ENCODE measurements around the gene CYTIP.
A peak's percentile ranks its signal among the peaks of the same experiment; 100 is the strongest.
"Not testable (repeated sequence)": the region's sequence is repeated elsewhere in the genome, so short reads cannot be mapped to it uniquely, and the experiment has no call there.

Gene CYTIP

DNA sequence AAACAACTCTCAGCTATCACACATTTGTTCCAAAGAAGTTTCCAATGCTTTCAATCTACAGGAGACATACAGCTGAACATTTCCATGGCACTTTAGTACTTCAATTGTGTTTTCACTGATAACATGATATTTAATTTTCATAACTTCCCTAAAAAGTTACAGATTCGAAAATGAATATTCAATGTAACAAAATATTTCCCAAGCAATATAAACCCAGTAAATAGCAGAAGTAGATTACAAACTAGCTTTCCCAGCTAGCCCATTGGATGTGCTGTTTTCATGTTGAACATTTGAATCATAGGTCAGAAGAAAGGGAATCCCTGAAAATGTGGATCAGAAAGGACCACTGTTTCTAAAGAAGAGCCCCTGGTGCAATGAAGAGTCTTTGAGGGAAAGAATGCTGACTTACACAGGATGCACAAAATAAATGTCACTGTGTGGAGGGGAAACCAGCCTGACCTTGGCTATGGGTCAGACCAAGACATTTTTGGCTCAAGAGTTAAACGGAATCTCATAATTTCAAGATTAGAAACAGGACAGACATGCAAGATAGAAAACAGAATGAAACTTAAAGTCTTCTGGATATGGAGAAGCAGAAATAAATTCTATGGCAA lies 22.5 kb downstream of the CYTIP start:
- H3K27me3 Mint-ChIP-seq = no peaks in the 10 kb centered on the region
- peaks cover 42% of the 10 kb centered on the region for H3K4me1 Mint-ChIP-seq
- peak overlapping the region; percentile 91 for H3K27ac Mint-ChIP-seq
- peak; percentile 66 for ATAC-seq
- no peaks in the 10 kb centered on the region for H3K9me3 Mint-ChIP-seq
- H3K4me3 Mint-ChIP-seq = peak overlapping the region; percentile 36
- H3K36me3 Mint-ChIP-seq = peaks cover 80% of the 10 kb centered on the region

DNA sequence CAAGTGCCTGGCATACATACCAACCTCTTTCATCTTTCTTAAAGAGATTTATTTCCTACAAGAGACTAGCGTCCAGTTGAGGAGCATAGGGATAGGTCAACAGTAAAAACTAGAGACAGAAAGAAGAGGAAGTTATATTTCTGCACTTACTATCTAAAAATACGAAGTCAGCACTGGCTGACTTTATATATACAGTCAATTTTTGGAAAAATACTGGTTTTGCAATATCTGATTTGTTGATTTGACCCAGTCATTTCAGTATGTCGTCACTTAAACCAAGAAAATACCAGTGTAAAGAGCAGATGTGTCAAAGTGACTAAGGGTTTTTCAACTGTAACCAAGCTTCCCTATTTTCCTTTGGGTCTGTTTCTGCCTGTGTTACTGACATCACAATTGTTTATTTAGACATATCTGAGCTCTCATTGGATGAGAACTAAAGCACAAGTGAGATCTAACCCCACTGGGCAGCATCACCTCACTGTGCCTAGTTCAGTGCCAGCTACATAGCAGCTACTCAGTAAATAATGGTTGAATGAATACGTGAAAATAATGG lies 23.0 kb downstream of the CYTIP start:
- no peaks in the 10 kb centered on the region for H3K27me3 Mint-ChIP-seq
- peaks cover 45% of the 10 kb centered on the region for H3K4me1 Mint-ChIP-seq
- no peaks in the 10 kb centered on the region for H3K9me3 Mint-ChIP-seq
- peak overlapping the region; percentile 36 for H3K4me3 Mint-ChIP-seq
- peak overlapping the region; percentile 91 for H3K27ac Mint-ChIP-seq
- peak; percentile 91 for ATAC-seq
- peaks cover 77% of the 10 kb centered on the region for H3K36me3 Mint-ChIP-seq

DNA sequence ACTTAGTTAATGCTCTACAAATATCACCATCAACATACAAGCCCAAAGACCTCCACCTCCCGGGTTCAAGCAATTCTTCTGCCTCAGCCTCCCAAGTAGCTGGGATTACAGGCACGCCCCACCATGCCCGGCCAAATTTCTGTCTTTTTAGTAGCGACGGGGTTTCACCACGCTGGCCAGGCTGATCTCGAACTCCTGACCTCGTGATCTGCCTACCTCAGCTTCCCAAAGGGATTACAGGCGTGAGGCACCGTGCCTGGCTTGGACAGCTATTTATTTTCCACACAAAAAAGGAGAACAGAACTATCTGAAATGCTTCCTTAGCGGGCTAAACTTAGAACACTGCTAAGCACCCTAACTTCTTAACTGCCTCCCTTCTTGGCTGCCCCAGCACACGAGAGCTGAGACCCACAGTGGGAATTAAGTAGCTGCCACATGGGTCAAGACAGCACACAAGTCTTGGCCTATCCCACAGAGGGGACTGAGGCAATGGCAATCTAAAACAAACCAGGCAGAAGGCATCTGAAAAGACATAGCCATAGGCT lies 24.8 kb downstream of the CYTIP start:
- H3K4me1 Mint-ChIP-seq = peaks cover 63% of the 10 kb centered on the region
- peaks cover 79% of the 10 kb centered on the region for H3K36me3 Mint-ChIP-seq
- no peaks in the 10 kb centered on the region for H3K27me3 Mint-ChIP-seq
- no peaks in the 10 kb centered on the region for H3K9me3 Mint-ChIP-seq
- peak overlapping the region; percentile 91 for H3K27ac Mint-ChIP-seq
- no peak overlapping the region for H3K4me3 Mint-ChIP-seq
- no peak for ATAC-seq

DNA sequence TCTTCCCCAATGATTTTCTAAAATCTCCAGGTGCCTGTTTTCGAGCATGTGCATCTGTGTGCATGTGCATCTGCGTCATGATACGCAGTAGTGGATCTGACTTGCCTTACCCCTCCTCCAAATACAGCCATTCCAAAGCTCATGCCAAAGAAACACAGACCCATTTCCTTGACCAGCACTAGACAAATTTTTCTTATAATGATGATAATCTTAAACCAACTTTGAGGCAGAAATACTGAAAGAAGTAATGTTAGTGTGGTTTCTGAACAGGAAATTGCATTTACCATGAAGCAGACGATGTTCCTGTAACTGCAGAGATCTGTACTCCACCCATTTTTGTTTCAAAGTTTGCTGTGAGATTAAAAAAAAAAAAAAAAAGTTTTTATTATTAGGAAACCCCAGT lies 25.6 kb downstream of the CYTIP start:
- no peak for ATAC-seq
- H3K4me1 Mint-ChIP-seq = peaks cover 71% of the 10 kb centered on the region
- H3K27me3 Mint-ChIP-seq = no peaks in the 10 kb centered on the region
- no peak overlapping the region for H3K4me3 Mint-ChIP-seq
- peak overlapping the region; percentile 70 for H3K27ac Mint-ChIP-seq
- peaks cover 85% of the 10 kb centered on the region for H3K36me3 Mint-ChIP-seq
- no peaks in the 10 kb centered on the region for H3K9me3 Mint-ChIP-seq

DNA sequence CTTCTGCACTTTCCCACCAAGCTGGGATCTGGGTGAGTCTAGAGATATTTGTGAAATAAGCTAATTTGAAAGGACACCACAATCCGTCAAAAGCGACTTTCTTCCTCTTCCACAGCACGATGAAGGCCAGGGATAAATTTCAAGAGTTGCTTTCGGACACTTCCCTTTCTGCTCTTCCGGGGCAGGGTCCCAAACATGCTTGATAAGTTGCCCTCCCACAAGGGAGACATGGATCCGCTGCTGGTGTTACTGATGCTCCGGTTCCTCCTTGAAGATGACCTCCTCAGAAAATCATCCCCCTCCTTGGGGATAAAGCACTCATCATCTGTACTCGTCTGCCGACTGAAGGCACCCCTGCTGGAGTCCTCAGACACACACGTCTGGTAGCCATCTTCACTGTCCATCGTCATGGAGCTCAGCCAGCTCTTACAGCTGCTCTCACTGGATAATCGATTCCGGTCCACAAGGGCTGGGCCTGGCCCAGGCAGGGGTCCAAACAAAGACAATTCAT lies 28.2 kb downstream of the CYTIP start:
- no peaks in the 10 kb centered on the region for H3K27me3 Mint-ChIP-seq
- H3K27ac Mint-ChIP-seq = peak overlapping the region; percentile 23
- peaks cover 71% of the 10 kb centered on the region for H3K36me3 Mint-ChIP-seq
- H3K9me3 Mint-ChIP-seq = no peaks in the 10 kb centered on the region
- ATAC-seq = no peak
- peaks cover 76% of the 10 kb centered on the region for H3K4me1 Mint-ChIP-seq
- H3K4me3 Mint-ChIP-seq = no peak overlapping the region

DNA sequence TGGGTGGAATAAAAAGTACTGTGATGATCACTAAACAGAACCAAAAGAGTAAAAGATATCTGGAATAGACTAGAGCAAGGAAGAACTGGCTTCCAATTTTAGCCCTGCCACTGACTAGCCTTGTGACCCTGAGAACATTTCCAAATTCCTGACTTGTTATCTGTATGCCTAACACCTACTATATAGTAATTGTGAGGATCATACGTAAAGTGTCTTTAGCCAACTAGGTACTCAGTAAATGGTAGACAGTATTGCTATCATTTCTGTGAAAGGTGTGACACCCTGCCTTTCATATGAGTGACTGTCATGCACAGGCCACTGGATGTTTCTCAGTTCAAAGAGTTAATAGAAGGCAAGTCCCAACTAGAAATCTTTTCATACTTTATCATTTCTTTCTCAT lies 29.8 kb downstream of the CYTIP start:
- H3K36me3 Mint-ChIP-seq = peaks cover 67% of the 10 kb centered on the region
- peaks cover 68% of the 10 kb centered on the region for H3K4me1 Mint-ChIP-seq
- peak overlapping the region; percentile 82 for H3K27ac Mint-ChIP-seq
- no peaks in the 10 kb centered on the region for H3K27me3 Mint-ChIP-seq
- H3K9me3 Mint-ChIP-seq = no peaks in the 10 kb centered on the region
- peak overlapping the region; percentile 44 for H3K4me3 Mint-ChIP-seq
- no peak for ATAC-seq

DNA sequence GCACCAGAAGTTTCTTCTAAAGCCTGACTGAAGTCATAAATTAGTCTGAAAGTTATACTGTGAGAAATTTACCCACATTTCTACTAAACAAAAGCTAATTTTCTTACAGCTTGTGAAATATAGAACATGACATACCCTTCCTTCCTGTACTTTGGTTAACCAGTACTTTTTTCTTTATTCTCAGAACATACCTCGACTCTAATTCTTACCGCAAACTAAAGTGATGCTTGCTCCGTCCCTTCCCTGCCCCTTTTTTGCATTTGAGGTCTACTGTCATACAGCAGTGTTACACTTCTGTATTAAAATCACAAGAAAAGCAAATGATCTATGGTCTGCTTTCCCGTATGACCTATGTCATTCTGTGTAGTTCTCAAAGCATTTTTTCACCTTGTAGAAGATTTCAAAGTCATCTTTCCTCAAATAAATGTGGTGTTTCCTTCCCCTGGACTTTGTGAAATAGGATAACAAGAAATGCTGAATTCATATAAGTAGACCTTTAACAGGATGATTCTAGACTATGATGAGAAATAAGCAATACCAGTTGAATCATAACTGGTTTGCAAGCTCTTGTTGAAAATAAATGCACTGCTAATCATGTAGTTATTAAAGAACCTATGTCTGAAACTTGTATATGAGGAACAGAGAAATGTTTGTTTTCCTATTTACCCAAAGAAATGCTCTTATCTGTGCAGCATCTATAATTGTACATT lies 30.4 kb downstream of the CYTIP start:
- H3K36me3 Mint-ChIP-seq = peaks cover 63% of the 10 kb centered on the region
- H3K4me1 Mint-ChIP-seq = peaks cover 67% of the 10 kb centered on the region
- H3K9me3 Mint-ChIP-seq = no peaks in the 10 kb centered on the region
- H3K4me3 Mint-ChIP-seq = peak overlapping the region; percentile 44
- no peaks in the 10 kb centered on the region for H3K27me3 Mint-ChIP-seq
- peak overlapping the region; percentile 82 for H3K27ac Mint-ChIP-seq
- ATAC-seq = peak; percentile 89

DNA sequence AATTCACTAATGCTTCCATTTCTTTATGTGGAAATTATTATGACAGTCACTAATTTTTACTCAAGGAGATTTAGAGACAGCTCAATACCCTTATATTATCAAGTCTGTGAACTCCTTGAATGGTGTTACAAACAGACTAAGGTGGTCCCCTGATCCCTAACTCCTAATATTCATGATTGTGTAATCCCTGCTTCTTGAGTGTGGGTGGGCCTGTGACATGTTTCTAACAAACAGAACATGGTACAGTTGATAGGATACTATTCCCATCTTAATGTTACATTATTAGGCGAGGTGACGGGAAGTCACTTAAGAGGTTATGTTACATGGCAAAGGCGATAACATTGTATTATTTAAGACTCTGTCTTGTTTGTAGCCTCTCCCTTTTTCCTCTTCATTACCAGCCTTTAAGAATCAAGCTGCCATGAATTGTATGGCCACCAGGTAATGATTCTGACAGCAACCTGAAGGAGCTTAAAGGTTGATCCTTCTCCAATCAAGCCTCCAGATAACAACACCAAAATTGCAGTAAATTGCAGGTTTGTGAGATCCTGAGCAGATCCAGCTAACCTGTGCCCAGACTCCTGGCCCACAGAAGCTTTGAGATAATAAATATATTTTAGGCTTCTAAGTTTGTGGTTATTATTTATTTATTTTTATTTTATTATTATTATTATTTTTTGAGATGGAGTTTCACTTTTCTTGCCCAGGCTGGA lies 32.1 kb downstream of the CYTIP start:
- Mint-ChIP-seq H3K27ac (peak overlapping the region; percentile 53), H3K36me3 (peaks cover 50% of the 10 kb centered on the region), H3K27me3 (no peaks in the 10 kb centered on the region), H3K4me3 (no peak overlapping the region), H3K9me3 (no peaks in the 10 kb centered on the region), H3K4me1 (peaks cover 63% of the 10 kb centered on the region)
- ATAC-seq = no peak

DNA sequence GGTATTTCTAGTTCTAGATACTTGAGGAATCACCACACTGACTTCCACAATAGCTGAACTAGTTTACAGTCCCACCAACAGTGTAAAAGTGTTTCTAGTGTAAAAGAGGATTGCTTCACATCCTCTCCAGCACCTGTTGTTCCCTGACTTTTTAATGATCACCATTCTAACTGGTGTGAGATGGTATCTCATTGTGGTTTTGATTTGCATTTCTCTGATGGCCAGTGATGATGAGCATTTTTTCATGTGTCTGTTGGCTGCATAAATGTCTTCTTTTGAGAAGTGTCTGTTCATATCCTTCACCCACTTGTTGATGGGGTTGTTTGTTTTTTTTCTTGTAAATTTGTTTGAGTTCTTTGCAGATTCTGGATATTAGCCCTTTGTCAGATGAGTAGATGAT lies 38.5 kb downstream of the CYTIP start:
- not testable (repeated sequence) for H3K9me3 Mint-ChIP-seq, H3K4me3 Mint-ChIP-seq, H3K27me3 Mint-ChIP-seq, ATAC-seq
- Mint-ChIP-seq H3K4me1 (peaks cover 46% of the 10 kb centered on the region), H3K36me3 (peaks cover 53% of the 10 kb centered on the region), H3K27ac (peak overlapping the region; percentile 71)

DNA sequence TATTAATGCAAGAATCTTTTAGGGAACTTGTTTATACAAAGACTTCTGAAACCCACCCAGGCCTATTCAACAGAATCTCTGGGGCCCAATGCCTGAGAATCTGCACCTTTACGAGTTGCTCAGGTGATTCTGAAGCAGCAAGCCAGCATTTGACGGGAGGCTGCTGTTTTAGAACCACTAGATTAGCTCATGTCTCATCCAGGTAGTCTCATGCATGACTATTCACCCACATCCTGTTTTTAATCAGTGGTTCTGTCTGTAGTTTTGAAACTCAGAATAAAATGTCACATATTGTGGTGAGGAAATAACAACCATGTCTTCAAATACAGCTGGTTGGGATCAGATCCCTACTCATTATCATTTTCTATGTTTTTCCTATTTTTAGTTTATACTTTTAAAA lies 39.5 kb downstream of the CYTIP start:
- ATAC-seq = peak; percentile 100
- H3K4me1 Mint-ChIP-seq = peaks cover 40% of the 10 kb centered on the region
- peaks cover 52% of the 10 kb centered on the region for H3K36me3 Mint-ChIP-seq
- peak overlapping the region; percentile 94 for H3K27ac Mint-ChIP-seq
- no peak overlapping the region for H3K4me3 Mint-ChIP-seq
- H3K9me3 Mint-ChIP-seq = peaks cover 2% of the 10 kb centered on the region
- no peaks in the 10 kb centered on the region for H3K27me3 Mint-ChIP-seq

DNA sequence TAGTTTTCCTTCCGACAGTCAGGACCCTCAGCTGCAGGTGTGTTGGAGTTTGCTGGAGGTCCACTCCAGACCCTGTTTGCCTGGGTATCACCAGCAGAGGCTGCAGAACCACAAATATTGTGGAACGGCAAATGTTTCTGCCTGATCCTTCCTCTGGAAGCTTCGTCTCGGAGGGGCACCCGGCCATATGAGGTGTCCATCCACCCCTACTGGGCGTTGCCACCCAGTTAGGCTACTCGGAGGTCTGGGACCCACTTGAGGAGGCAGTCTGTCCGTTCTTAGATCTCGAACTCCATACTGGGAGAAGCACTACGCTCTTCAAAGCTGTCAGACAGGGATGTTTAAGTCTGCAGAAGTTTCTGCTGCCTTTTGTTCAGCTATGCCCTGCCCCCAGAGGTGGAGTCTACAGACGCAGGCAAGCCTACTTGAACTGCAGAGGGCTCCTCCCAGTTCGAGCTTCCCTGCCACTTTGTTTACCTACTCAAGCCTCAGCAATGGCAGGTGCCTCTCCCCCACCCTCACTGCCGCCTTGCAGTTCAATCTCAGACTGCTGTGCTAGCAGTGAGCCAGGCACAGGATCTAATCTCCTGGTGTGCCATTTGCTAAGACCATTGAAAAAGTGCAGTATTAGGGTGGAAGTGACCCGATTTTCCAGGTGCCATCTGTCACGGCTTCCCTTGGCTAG lies 40.9 kb downstream of the CYTIP start:
- peak overlapping the region; percentile 94 for H3K27ac Mint-ChIP-seq
- H3K4me1 Mint-ChIP-seq = peaks cover 35% of the 10 kb centered on the region
- peaks cover 61% of the 10 kb centered on the region for H3K36me3 Mint-ChIP-seq
- not testable (repeated sequence) for H3K9me3 Mint-ChIP-seq, ATAC-seq, H3K4me3 Mint-ChIP-seq, H3K27me3 Mint-ChIP-seq

DNA sequence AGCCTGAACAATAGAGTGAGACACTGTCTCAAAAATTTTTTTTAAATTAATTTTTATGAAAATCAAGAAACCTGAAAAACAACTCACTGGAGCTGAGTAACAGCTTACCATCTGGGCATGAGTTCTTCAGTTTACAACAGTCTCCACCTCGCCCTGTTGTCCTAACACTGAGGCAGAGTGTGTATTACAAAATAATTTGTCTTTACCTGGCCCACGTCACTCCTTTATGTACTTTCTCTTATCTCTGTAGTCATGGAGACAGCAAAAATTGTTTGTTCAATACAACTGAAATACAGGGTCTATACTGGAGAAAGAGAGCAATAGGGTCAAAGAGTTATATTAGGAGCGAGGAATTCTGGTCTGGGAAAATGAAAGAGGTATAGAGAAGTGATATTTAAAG lies 48.1 kb downstream of the CYTIP start:
- H3K36me3 Mint-ChIP-seq = peaks cover 32% of the 10 kb centered on the region
- H3K27me3 Mint-ChIP-seq = no peaks in the 10 kb centered on the region
- no peak overlapping the region for H3K4me3 Mint-ChIP-seq
- H3K9me3 Mint-ChIP-seq = peaks cover 11% of the 10 kb centered on the region
- ATAC-seq = no peak
- no peak overlapping the region for H3K27ac Mint-ChIP-seq
- H3K4me1 Mint-ChIP-seq = no peaks in the 10 kb centered on the region

DNA sequence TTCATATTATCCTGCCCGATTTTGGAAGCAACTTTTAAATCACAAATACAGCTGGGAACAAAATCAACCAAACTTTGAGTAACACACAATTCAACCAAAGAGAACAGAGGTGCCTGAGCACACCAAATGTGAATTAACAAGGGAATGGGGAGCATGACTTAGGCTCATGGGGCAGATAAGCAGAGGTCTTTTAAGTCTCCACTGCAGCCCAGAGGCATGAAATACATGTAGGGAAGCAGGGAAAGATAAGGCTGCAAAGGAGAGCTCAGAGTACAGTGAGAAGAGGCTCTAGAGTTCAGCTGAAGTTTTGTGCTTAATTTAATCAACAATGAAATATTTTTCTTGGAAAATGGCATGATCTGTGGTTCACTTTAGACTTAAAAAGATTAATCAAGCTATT lies 49.0 kb downstream of the CYTIP start:
- Mint-ChIP-seq H3K4me1 (no peaks in the 10 kb centered on the region), H3K9me3 (peaks cover 15% of the 10 kb centered on the region), H3K27me3 (no peaks in the 10 kb centered on the region), H3K27ac (no peak overlapping the region), H3K4me3 (no peak overlapping the region), H3K36me3 (peaks cover 29% of the 10 kb centered on the region)
- ATAC-seq = no peak

DNA sequence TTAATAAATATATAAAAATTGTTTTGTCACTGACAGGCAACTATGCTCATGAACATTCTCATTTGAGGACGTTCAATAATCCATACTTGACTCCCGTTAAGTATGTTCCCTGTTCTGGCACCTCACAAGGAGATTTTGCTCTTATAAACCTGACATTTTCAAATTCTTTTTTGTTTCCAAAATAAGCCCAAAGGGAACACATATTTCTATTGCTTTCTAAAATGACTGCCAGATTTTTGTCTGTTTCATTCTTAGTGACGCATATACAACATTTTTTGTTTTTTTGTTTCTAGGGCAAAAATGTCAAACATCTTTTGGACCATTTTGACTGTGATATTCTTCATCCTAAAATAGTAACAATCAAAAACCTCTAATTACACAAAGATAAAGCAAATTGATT lies 50.5 kb downstream of the CYTIP start:
- no peaks in the 10 kb centered on the region for H3K4me1 Mint-ChIP-seq
- H3K27ac Mint-ChIP-seq = no peak overlapping the region
- H3K27me3 Mint-ChIP-seq = no peaks in the 10 kb centered on the region
- no peak overlapping the region for H3K4me3 Mint-ChIP-seq
- no peak for ATAC-seq
- peaks cover 21% of the 10 kb centered on the region for H3K36me3 Mint-ChIP-seq
- peaks cover 11% of the 10 kb centered on the region for H3K9me3 Mint-ChIP-seq

DNA sequence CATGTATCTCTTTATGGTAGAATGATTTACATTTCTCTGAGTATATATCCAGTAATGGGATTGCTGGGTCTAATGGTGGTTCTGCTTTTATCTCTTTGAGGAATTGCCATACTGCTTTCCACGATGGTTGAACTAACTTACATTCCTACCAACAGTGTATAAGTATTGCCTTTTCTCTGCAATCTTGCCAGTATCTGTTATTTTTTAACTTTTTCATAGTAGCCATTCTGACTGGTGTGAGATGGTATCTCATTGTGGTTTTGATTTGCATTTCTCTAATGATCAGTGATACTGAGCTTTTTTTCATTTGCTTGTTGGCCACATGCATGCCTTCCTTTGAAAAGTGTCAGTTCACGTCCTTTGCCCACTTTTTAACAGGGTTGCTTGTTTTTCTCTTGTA lies 55.1 kb downstream of the CYTIP start:
- Mint-ChIP-seq H3K27me3 (no peaks in the 10 kb centered on the region), H3K4me1 (peaks cover 25% of the 10 kb centered on the region), H3K4me3 (no peak overlapping the region), H3K27ac (no peak overlapping the region), H3K9me3 (peaks cover 13% of the 10 kb centered on the region), H3K36me3 (peaks cover 31% of the 10 kb centered on the region)
- ATAC-seq = no peak
